Panc1 (cell line): ENCODE measurements around the gene LPP.

Experiments used
- POLR2AphosphoS5 ChIP-seq: IDR thresholded peaks from 2 replicates; pipeline ENCODE4 v1.6.1; 2012; ENCODE audit warnings: mild to moderate bottlenecking, low read depth, low read length, moderate library complexity
- SIN3A ChIP-seq: IDR thresholded peaks from 2 replicates; pipeline ENCODE4 v1.6.1; 2012; ENCODE audit warnings: low read depth, mild to moderate bottlenecking, low read length, moderate library complexity, borderline replicate concordance; ENCODE audit not compliant: insufficient read depth
- TCF7L2 ChIP-seq: IDR thresholded peaks from 2 replicates; pipeline ENCODE4 v1.6.1; 2011; ENCODE audit warnings: mild to moderate bottlenecking, low read depth, low read length, inconsistent platforms
- TF ChIP-seq, protein P1 (sequence below): fragments of 450-650 bp; IDR thresholded peaks from 2 replicates; pipeline ENCODE4 v1.5.1; 2017; ENCODE audit warnings: mild to moderate bottlenecking
- TF ChIP-seq, protein P2 (sequence below), 2 experiments: IDR thresholded peaks; 2 replicates each; pipeline ENCODE4 v1.6.1; 2011 to 2012; ENCODE audit warnings: low read depth in 2 of 2, control low read depth in 1 of 2, low read length in 1 of 2, mild to moderate bottlenecking in 1 of 2, moderate library complexity in 1 of 2; ENCODE audit not compliant: insufficient read depth in 1 of 2

DNA sequence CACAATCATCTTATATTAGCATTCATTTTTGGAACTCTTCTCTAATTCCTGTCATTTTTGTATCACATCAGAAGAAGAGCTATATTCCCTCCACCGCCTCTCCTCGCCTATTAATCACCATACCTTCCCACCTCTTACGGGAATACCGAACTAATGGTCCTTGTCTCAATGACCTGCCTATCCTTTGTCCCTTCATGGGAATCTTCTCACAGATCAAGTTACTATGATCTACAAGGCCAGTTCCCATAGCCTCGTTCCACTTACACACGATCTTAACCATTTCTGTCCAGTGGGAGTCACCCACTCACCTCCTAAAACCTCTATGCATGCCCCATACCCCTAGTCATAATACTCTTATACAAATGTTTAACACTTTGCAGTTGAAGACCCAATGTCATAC is 675.2 kb downstream of the LPP start:
- TF ChIP-seq, protein P1, sequence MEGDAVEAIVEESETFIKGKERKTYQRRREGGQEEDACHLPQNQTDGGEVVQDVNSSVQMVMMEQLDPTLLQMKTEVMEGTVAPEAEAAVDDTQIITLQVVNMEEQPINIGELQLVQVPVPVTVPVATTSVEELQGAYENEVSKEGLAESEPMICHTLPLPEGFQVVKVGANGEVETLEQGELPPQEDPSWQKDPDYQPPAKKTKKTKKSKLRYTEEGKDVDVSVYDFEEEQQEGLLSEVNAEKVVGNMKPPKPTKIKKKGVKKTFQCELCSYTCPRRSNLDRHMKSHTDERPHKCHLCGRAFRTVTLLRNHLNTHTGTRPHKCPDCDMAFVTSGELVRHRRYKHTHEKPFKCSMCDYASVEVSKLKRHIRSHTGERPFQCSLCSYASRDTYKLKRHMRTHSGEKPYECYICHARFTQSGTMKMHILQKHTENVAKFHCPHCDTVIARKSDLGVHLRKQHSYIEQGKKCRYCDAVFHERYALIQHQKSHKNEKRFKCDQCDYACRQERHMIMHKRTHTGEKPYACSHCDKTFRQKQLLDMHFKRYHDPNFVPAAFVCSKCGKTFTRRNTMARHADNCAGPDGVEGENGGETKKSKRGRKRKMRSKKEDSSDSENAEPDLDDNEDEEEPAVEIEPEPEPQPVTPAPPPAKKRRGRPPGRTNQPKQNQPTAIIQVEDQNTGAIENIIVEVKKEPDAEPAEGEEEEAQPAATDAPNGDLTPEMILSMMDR, result no peak
- TF ChIP-seq, protein P2, sequence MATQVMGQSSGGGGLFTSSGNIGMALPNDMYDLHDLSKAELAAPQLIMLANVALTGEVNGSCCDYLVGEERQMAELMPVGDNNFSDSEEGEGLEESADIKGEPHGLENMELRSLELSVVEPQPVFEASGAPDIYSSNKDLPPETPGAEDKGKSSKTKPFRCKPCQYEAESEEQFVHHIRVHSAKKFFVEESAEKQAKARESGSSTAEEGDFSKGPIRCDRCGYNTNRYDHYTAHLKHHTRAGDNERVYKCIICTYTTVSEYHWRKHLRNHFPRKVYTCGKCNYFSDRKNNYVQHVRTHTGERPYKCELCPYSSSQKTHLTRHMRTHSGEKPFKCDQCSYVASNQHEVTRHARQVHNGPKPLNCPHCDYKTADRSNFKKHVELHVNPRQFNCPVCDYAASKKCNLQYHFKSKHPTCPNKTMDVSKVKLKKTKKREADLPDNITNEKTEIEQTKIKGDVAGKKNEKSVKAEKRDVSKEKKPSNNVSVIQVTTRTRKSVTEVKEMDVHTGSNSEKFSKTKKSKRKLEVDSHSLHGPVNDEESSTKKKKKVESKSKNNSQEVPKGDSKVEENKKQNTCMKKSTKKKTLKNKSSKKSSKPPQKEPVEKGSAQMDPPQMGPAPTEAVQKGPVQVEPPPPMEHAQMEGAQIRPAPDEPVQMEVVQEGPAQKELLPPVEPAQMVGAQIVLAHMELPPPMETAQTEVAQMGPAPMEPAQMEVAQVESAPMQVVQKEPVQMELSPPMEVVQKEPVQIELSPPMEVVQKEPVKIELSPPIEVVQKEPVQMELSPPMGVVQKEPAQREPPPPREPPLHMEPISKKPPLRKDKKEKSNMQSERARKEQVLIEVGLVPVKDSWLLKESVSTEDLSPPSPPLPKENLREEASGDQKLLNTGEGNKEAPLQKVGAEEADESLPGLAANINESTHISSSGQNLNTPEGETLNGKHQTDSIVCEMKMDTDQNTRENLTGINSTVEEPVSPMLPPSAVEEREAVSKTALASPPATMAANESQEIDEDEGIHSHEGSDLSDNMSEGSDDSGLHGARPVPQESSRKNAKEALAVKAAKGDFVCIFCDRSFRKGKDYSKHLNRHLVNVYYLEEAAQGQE (IDR thresholded peaks at IDR 0.05; ENCODE audit: insufficient read depth in 1 of 2, low read depth in 2 of 2, low read length in 1 of 2), result no peak
- TF ChIP-seq POLR2AphosphoS5 (no peak), TCF7L2 (no peak), SIN3A (no peak)
